SU-DHL-6 (cell line): ENCODE measurements around the gene P4HA1.

Source experiments
- H2AFZ ChIP-seq: fragments of 200-600 bp; sonication (generic); 2 replicates; pipeline ENCODE4 v1.6.1; 2014; ENCODE audit warnings: low read depth, mild to moderate bottlenecking, moderate library complexity, mixed read lengths, antibody characterized with exemption, low read length; ENCODE audit not compliant: severe bottlenecking
- H3F3A ChIP-seq: fragments of 200-600 bp; shearing (Covaris generic); 2 replicates; pipeline ENCODE4 v1.6.0; 2016; ENCODE audit warnings: antibody characterized with exemption, mild to moderate bottlenecking; ENCODE audit not compliant: insufficient read depth
- H3K27ac ChIP-seq: fragments of 200-600 bp; sonication (generic); 2 replicates; pipeline ENCODE4 v1.5.1; 2016; ENCODE audit warnings: low read depth, mild to moderate bottlenecking, low read length, moderate library complexity, mixed read lengths
- H3K27me3 ChIP-seq: fragments of 200-600 bp; sonication (generic), shearing (Covaris generic); 2 replicates; pipeline ENCODE4 v1.6.0; 2014; ENCODE audit warnings: mild to moderate bottlenecking, low read length
- H3K36me3 ChIP-seq: fragments of 200-600 bp; sonication (generic); 2 replicates; pipeline ENCODE4 v1.6.1; 2014; ENCODE audit warnings: mild to moderate bottlenecking, low read length, mixed read lengths
- H3K4me2 ChIP-seq: fragments of 300-600, 200-600 bp; shearing (Covaris generic), sonication (generic); 2 replicates; pipeline ENCODE4 v1.6.0; 2014; ENCODE audit warnings: low read length, low read depth, mild to moderate bottlenecking; ENCODE audit not compliant: poor library complexity, severe bottlenecking
- H3K4me3 ChIP-seq: fragments of 200-600 bp; sonication (generic); 2 replicates; pipeline ENCODE4 v1.5.1; 2014; ENCODE audit warnings: antibody characterized with exemption, low read length, mild to moderate bottlenecking, mixed read lengths; ENCODE audit not compliant: insufficient read depth, poor library complexity, severe bottlenecking
- H3K79me2 ChIP-seq: fragments of 200-600 bp; sonication (generic); 2 replicates; pipeline ENCODE4 v1.6.1; 2014; ENCODE audit warnings: mild to moderate bottlenecking, low read length, moderate library complexity; ENCODE audit not compliant: insufficient read depth
- H3K9ac ChIP-seq: fragments of 200-600 bp; sonication (generic); 2 replicates; pipeline ENCODE4 v1.7.0; 2014; ENCODE audit warnings: mild to moderate bottlenecking, low read length
- H3K9me2 ChIP-seq: fragments of 200-600 bp; sonication (generic); replicated peaks from 2 replicates; pipeline ENCODE4 v1.6.1; 2014; ENCODE audit warnings: low read length; ENCODE audit not compliant: insufficient read depth
- H3K9me3 ChIP-seq: fragments of 200-600 bp; sonication (generic); 2 replicates; pipeline ENCODE4 v1.6.1; 2014; ENCODE audit warnings: low read length, mixed read lengths; ENCODE audit not compliant: insufficient read depth
- H4K20me1 ChIP-seq: fragments of 200-600 bp; sonication (generic); 2 replicates; pipeline ENCODE4 v1.6.1; 2014; ENCODE audit warnings: low read depth, mild to moderate bottlenecking, antibody characterized with exemption, low read length, moderate library complexity, mixed read lengths
- EZH2phosphoT487 ChIP-seq: fragments of 200-600 bp; sonication (generic), shearing (Covaris generic); conservative IDR thresholded peaks from 2 replicates; pipeline ENCODE4 v1.6.1; 2018; ENCODE audit warnings: mild to moderate bottlenecking, antibody characterized with exemption, low read length, moderate library complexity, mixed read lengths
- TF ChIP-seq, protein P1 (sequence below): fragments of 200-600 bp; sonication (generic); IDR thresholded peaks from one replicate; pipeline ENCODE4 v1.5.1; 2017; ENCODE audit warnings: antibody characterized with exemption, mild to moderate bottlenecking, low read length, moderate library complexity; ENCODE audit not compliant: insufficient read depth, poor library complexity, severe bottlenecking

P4HA1 gene

DNA sequence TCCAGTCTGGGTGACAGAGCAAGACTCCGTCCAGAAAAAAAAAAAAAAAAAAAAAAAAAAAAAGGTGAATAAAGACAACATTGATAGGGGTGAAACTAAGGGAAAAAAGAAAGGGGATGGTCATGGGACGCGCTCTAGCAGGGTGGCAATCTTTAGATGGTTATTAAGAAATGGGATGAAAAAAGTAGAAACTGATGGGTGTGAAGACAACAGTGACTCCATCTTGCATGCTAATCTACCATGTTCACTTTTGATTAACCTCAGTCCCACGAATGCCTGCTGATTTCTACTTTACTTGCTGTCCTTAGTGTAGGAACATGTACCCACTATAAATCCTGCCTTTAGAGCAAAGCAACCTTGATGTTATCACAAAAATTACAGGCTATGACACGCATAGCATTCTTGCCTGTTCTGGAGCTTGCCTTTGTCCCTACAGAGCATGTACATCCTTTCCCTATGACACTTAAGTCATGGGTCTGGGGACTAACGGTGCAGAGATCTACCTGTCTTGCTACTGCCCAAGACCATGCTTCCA, 38.5 kb downstream of the P4HA1 start:
- Histone ChIP-seq H3K4me3 (no peak overlapping the region), H3K9me2 (no peaks in the 10 kb centered on the region), H3K79me2 (no peaks in the 10 kb centered on the region), H3F3A (peaks cover 16% of the 10 kb centered on the region; the same call in 1 of the 2 replicates), H3K36me3 (peaks cover 7% of the 10 kb centered on the region; the same call in 1 of the 2 replicates), H3K27ac (no peak overlapping the region), H3K27me3 (no peaks in the 10 kb centered on the region), H3K4me2 (no peak overlapping the region), H4K20me1 (0 out of 2 replicates have a peak, but pooled peaks cover 3% of the 10 kb centered on the region), H3K9me3 (no peaks in the 10 kb centered on the region), H3K9ac (no peak overlapping the region), H2AFZ (no peak overlapping the region)
- TF ChIP-seq, protein P1, sequence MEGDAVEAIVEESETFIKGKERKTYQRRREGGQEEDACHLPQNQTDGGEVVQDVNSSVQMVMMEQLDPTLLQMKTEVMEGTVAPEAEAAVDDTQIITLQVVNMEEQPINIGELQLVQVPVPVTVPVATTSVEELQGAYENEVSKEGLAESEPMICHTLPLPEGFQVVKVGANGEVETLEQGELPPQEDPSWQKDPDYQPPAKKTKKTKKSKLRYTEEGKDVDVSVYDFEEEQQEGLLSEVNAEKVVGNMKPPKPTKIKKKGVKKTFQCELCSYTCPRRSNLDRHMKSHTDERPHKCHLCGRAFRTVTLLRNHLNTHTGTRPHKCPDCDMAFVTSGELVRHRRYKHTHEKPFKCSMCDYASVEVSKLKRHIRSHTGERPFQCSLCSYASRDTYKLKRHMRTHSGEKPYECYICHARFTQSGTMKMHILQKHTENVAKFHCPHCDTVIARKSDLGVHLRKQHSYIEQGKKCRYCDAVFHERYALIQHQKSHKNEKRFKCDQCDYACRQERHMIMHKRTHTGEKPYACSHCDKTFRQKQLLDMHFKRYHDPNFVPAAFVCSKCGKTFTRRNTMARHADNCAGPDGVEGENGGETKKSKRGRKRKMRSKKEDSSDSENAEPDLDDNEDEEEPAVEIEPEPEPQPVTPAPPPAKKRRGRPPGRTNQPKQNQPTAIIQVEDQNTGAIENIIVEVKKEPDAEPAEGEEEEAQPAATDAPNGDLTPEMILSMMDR: no peak
- TF ChIP-seq EZH2phosphoT487: no peak

DNA sequence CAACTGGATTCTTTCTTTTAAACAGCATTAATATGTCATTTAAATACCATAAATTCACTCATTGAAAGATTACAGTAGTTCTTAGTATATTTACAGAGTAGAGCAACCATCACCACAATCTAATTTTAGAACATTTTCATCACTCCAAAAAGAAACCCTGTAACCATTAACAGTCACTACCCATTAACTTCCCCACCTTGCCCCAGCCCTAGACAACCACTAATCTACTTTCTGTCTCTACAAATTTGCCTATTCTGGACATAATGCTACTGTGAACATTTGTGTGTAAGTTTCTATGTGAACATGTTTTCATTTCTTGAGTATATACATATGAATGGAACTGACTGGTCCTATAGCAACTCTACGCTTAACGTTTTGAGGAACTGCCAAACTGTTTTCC, 42.4 kb downstream of the P4HA1 start:
- no peak overlapping the region for H3K9ac ChIP-seq
- no peaks in the 10 kb centered on the region for H3K9me3 ChIP-seq
- no peak overlapping the region for H2AFZ ChIP-seq
- H3K27me3 ChIP-seq: no peaks in the 10 kb centered on the region
- H4K20me1 ChIP-seq: 0 out of 2 replicates have a peak, but pooled peaks cover 3% of the 10 kb centered on the region
- H3K79me2 ChIP-seq: no peaks in the 10 kb centered on the region
- no peak overlapping the region for H3K27ac ChIP-seq
- peaks cover 30% of the 10 kb centered on the region; the same call in 1 of the 2 replicates for H3K36me3 ChIP-seq
- no peak overlapping the region for H3K4me3 ChIP-seq
- no peak overlapping the region for H3K4me2 ChIP-seq
- TF ChIP-seq, protein P1: no peak
- no peak for TF ChIP-seq EZH2phosphoT487
- no peaks in the 10 kb centered on the region for H3K9me2 ChIP-seq
- peaks cover 19% of the 10 kb centered on the region; the same call in 1 of the 2 replicates for H3F3A ChIP-seq

DNA sequence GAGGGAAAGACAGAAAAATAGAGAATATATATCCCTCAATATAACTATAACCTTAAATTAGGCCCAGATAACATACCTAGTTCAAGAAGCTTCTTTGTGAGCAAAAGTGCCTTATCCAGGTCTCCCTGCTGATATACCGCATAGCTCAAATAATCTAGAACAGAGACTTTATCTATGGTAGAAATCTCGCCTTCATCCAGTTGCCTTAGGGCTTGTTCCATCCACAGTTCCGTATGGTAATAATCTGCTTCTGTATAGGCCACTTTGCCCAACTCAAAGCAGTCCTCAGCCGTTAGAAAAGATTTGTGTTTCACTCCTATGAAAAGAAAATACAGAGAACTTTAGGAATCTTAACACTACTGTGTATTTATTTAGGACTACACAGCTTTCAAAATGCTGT, 43.4 kb downstream of the P4HA1 start:
- no peak for TF ChIP-seq EZH2phosphoT487
- TF ChIP-seq, protein P1: no peak
- Histone ChIP-seq H3K9me2 (no peaks in the 10 kb centered on the region), H3K4me3 (no peak overlapping the region), H3K9ac (no peak overlapping the region), H3K9me3 (no peaks in the 10 kb centered on the region), H3K4me2 (no peak overlapping the region), H2AFZ (no peak overlapping the region), H3K27me3 (no peaks in the 10 kb centered on the region), H3F3A (peaks cover 19% of the 10 kb centered on the region; the same call in 1 of the 2 replicates), H3K36me3 (peaks cover 33% of the 10 kb centered on the region; the same call in 1 of the 2 replicates), H3K27ac (no peak overlapping the region), H4K20me1 (0 out of 2 replicates have a peak, but pooled peaks cover 3% of the 10 kb centered on the region), H3K79me2 (no peaks in the 10 kb centered on the region)
